H1 (cell line): ENCODE data around the gene SPATA33. TPM values are rescaled to one million over a fixed set of nuclear protein-coding genes. Genes with fewer than 3 reads are reported as not detected.

Source experiments
- CTCF ChIA-PET: fragments of 300-600 bp; sonication (Branson Sonifier 250); formaldehyde crosslinking; loops from one replicate; lab custom pipeline; 2021; ENCODE audit not compliant: partially characterized antibody; lab: Charles Lee
- POLR2A ChIA-PET: fragments of 300-600 bp; sonication (Branson Sonifier 250); formaldehyde crosslinking; loops from one replicate; lab custom pipeline; 2021; ENCODE audit warnings: inconsistent platforms; ENCODE audit not compliant: partially characterized antibody; lab: Charles Lee
- DNase-seq, 2 experiments: peaks; one replicate each; pipeline versions ENCODE4 v3.0.0 to v3.0.0-alpha.2; 2010 to 2022; ENCODE audit warnings: low spot score in 2 of 2, low read depth in 1 of 2, mixed read lengths in 1 of 2
- FAIRE-seq: peaks from 2 replicates; lab custom pipeline; 2011; peaks lifted over from hg19 to GRCh38; lab: Jason Lieb, UNC
- H2AFZ ChIP-seq: 2 replicates; pipeline ENCODE4 v1.8.1; 2012; ENCODE audit warnings: low read length, inconsistent platforms
- H2AK5ac ChIP-seq: 2 replicates; pipeline ENCODE4 v1.6.1; 2013; ENCODE audit warnings: low read depth, low read length
- H2BK120ac ChIP-seq: replicated peaks from 2 replicates; pipeline ENCODE3; 2013; ENCODE audit warnings: low read depth, low read length, inconsistent platforms
- H2BK12ac ChIP-seq: 2 replicates; pipeline ENCODE4 v1.6.1; 2013; ENCODE audit warnings: low read depth, low read length
- H2BK15ac ChIP-seq: 2 replicates; pipeline ENCODE4 v1.6.1; 2013; ENCODE audit warnings: low read length
- H2BK20ac ChIP-seq: 2 replicates; pipeline ENCODE4 v1.6.1; 2013; ENCODE audit warnings: low read length
- H2BK5ac ChIP-seq: 2 replicates; pipeline ENCODE4 v1.6.1; 2013; ENCODE audit warnings: low read depth, low read length
- H3K14ac ChIP-seq: 2 replicates; pipeline ENCODE4 v1.6.1; 2013; ENCODE audit warnings: inconsistent platforms; ENCODE audit not compliant: insufficient read length
- H3K18ac ChIP-seq: 2 replicates; pipeline ENCODE4 v1.6.1; 2013; ENCODE audit warnings: low read length; ENCODE audit errors: extremely low read depth
- H3K23ac ChIP-seq: 2 replicates; pipeline ENCODE4 v1.6.1; 2013; ENCODE audit warnings: inconsistent platforms; ENCODE audit not compliant: insufficient read length
- H3K23me2 ChIP-seq: 2 replicates; pipeline ENCODE4 v1.6.1; 2013; ENCODE audit warnings: low read depth, low read length
- H3K27ac ChIP-seq: 2 replicates; pipeline ENCODE4 v1.6.1; 2011; ENCODE audit warnings: low read depth, low read length, inconsistent platforms
- H3K27me3 ChIP-seq, 4 experiments: replicated peaks in 1 of 4; 1 replicate in 1 of 4; 2 replicates in 3 of 4; pipeline versions ENCODE4 v1.6.1 to v1.8.1; 2011 to 2013; ENCODE audit warnings: low read length in 3 of 4, mild to moderate bottlenecking in 3 of 4, inconsistent platforms in 2 of 4, mixed read lengths in 2 of 4, moderate library complexity in 1 of 4; ENCODE audit not compliant: control insufficient read depth in 3 of 4, insufficient read depth in 3 of 4; ENCODE audit errors: extremely low read depth in 1 of 4
- H3K36me3 ChIP-seq, 4 experiments: 2 replicates each; pipeline versions ENCODE4 v1.6.1 to v1.8.1; 2011 to 2013; ENCODE audit warnings: mild to moderate bottlenecking in 4 of 4, low read length in 3 of 4, moderate library complexity in 2 of 4, control low read depth in 1 of 4, inconsistent platforms in 1 of 4; ENCODE audit not compliant: insufficient read depth in 4 of 4, control insufficient read depth in 2 of 4
- H3K4ac ChIP-seq: replicated peaks from 2 replicates; pipeline ENCODE3; 2013; ENCODE audit warnings: low read length, low read depth, mixed read lengths, inconsistent platforms; ENCODE audit not compliant: insufficient read length
- H3K4me1 ChIP-seq, 4 experiments: replicated peaks in 1 of 4; 1 replicate in 1 of 4; 2 replicates in 3 of 4; pipeline versions ENCODE4 v1.6.1 to v1.8.1; 2011 to 2013; ENCODE audit warnings: low read length in 3 of 4, inconsistent platforms in 2 of 4, mixed read lengths in 1 of 4; ENCODE audit not compliant: insufficient read depth in 4 of 4, control insufficient read depth in 3 of 4
- H3K4me2 ChIP-seq, 2 experiments: 2 replicates each; pipeline versions ENCODE4 v1.6.1 to v1.8.1; 2011 to 2013; ENCODE audit warnings: low read depth in 2 of 2, low read length in 2 of 2, control low read depth in 1 of 2, inconsistent platforms in 1 of 2, mild to moderate bottlenecking in 1 of 2; ENCODE audit not compliant: insufficient read depth in 1 of 2
- H3K4me3 ChIP-seq, 4 experiments: fragments of 200-600, 300-600 bp in 1 of 4; sonication (generic), shearing (Covaris generic), sonication (Bioruptor Twin) in 1 of 4; 2 replicates each; pipeline versions ENCODE4 v1.5.1 to v1.8.1; 2011 to 2016; ENCODE audit warnings: low read length in 4 of 4, low read depth in 3 of 4, control low read depth in 2 of 4, inconsistent platforms in 2 of 4, mild to moderate bottlenecking in 2 of 4, mixed read lengths in 1 of 4, moderate library complexity in 1 of 4; ENCODE audit not compliant: insufficient read depth in 2 of 4; ENCODE audit errors: extremely low read depth in 1 of 4
- H3K56ac ChIP-seq: replicated peaks from 2 replicates; pipeline ENCODE3; 2013; ENCODE audit warnings: low read depth, mild to moderate bottlenecking, mixed read lengths, low read length, inconsistent platforms; ENCODE audit not compliant: insufficient read length
- H3K79me1 ChIP-seq: 2 replicates; pipeline ENCODE4 v1.6.1; 2013; ENCODE audit warnings: low read depth, low read length, control low read depth
- H3K79me2 ChIP-seq, 2 experiments: 2 replicates each; pipeline versions ENCODE4 v1.6.1 to v1.8.1; 2012 to 2013; ENCODE audit warnings: low read length in 2 of 2, mild to moderate bottlenecking in 2 of 2, inconsistent platforms in 1 of 2; ENCODE audit not compliant: insufficient read depth in 2 of 2, control insufficient read depth in 1 of 2
- H3K9ac ChIP-seq, 4 experiments: replicated peaks in 1 of 4; 1 replicate in 1 of 4; 2 replicates in 3 of 4; pipeline versions ENCODE4 v1.6.1 to v1.8.1; 2011 to 2013; ENCODE audit warnings: low read depth in 3 of 4, low read length in 3 of 4, control low read depth in 2 of 4, mild to moderate bottlenecking in 2 of 4, moderate library complexity in 2 of 4, inconsistent platforms in 1 of 4; ENCODE audit errors: extremely low read depth in 1 of 4
- H3K9me3 ChIP-seq, 2 experiments: 2 replicates each; pipeline versions ENCODE4 v1.6.1 to v1.8.1; 2012 to 2013; ENCODE audit warnings: mild to moderate bottlenecking in 2 of 2, moderate library complexity in 2 of 2, control low read depth in 1 of 2, inconsistent platforms in 1 of 2, low read depth in 1 of 2, low read length in 1 of 2, mixed read lengths in 1 of 2; ENCODE audit not compliant: insufficient read depth in 2 of 2
- H4K20me1 ChIP-seq, 2 experiments: replicated peaks in 1 of 2; 2 replicates each; pipeline versions ENCODE3 to v1.8.1; 2011 to 2013; ENCODE audit warnings: inconsistent platforms in 2 of 2, low read length in 2 of 2, mild to moderate bottlenecking in 1 of 2; ENCODE audit not compliant: insufficient read depth in 2 of 2, control insufficient read depth in 1 of 2
- H4K5ac ChIP-seq: 2 replicates; pipeline ENCODE4 v1.6.1; 2013; ENCODE audit warnings: low read length, low read depth, mixed read lengths, inconsistent platforms; ENCODE audit not compliant: insufficient read length
- H4K8ac ChIP-seq: 2 replicates; pipeline ENCODE4 v1.8.0; 2013; ENCODE audit warnings: mild to moderate bottlenecking, moderate library complexity, low read length, inconsistent platforms; ENCODE audit not compliant: insufficient read depth; ENCODE audit errors: extremely low read depth
- H4K91ac ChIP-seq: replicated peaks from 2 replicates; pipeline ENCODE3; 2013; ENCODE audit warnings: low read length, mixed read lengths, inconsistent platforms; ENCODE audit not compliant: insufficient read length
- ASH2L ChIP-seq: fragments of 200-600, 300-600 bp; sonication (generic); IDR thresholded peaks from one replicate; pipeline ENCODE4 v1.7.1; 2017; ENCODE audit warnings: low read length
- CHD1 ChIP-seq: IDR thresholded peaks from 2 replicates; pipeline ENCODE4 v1.6.1; 2012; ENCODE audit warnings: low read depth, low read length, improper control_type of control experiment
- FOSL1 ChIP-seq: IDR thresholded peaks from 2 replicates; pipeline ENCODE4 v1.6.1; 2011; ENCODE audit warnings: mild to moderate bottlenecking, low read depth, low read length, moderate library complexity; ENCODE audit not compliant: insufficient read depth
- GABPA ChIP-seq: IDR thresholded peaks from 2 replicates; pipeline ENCODE4 v1.6.1; 2011; ENCODE audit warnings: mild to moderate bottlenecking, low read length, moderate library complexity, borderline replicate concordance; ENCODE audit not compliant: insufficient read depth
- JUND ChIP-seq: IDR thresholded peaks from 2 replicates; pipeline ENCODE4 v1.6.1; 2011; ENCODE audit warnings: mild to moderate bottlenecking, improper control_type of control experiment, low read length
- KDM4A ChIP-seq: IDR thresholded peaks from one replicate; pipeline ENCODE4 v1.7.1; 2012; ENCODE audit warnings: low read depth, mild to moderate bottlenecking, moderate library complexity, low read length, inconsistent platforms; ENCODE audit not compliant: severe bottlenecking
- TAF1 ChIP-seq: IDR thresholded peaks from 2 replicates; pipeline ENCODE4 v1.6.1; 2011; ENCODE audit warnings: mild to moderate bottlenecking, low read depth, low read length
- ZNF274 ChIP-seq: IDR thresholded peaks from 2 replicates; pipeline ENCODE4 v1.7.0; 2012; ENCODE audit warnings: low read length, borderline replicate concordance; ENCODE audit errors: extremely low read depth
- WGBS, 2 experiments: shearing (Covaris generic) in 1 of 2; methylation state at CpG; one replicate each; pipeline versions ENCODE4 v1.1.6 to v1.1.7; 2013 to 2015; ENCODE audit warnings: low lambda C conversion rate in 2 of 2, mixed read lengths in 2 of 2, inconsistent platforms in 1 of 2, low coverage in 1 of 2, missing lambda C conversion rate in 1 of 2; ENCODE audit not compliant: insufficient replicate concordance in 2 of 2, insufficient coverage in 1 of 2, insufficient read length in 1 of 2; ENCODE audit errors: extremely low coverage in 1 of 2, missing lambda C conversion rate in 1 of 2; 5-methylcytosine and 5-hydroxymethylcytosine counted together
- polyA plus RNA-seq, 7 experiments: library from polyadenylated mRNA; depleted of rRNA in 3 of 7; stranded (reverse) in 5 of 7; unstranded in 2 of 7; fragments of >200 nt in 5 of 7; fragments of 200-250 nt in 2 of 7; gene quantifications; 1 replicate in 5 of 7; 2 replicates in 1 of 7; 4 replicates in 1 of 7; pipeline versions ENCODE4 v1.2.1 to v1.2.3, GENCODE V29; 2011 to 2013; ENCODE audit warnings: missing spikeins in 2 of 7, mixed read lengths in 2 of 7
- total RNA-seq: library from RNA; stranded (reverse); fragmentation: NEBNext Ultra II Directional; extraction: Animal tissue kit (Norgen Biotek cat#: 25700); gene quantifications from 2 replicates; pipeline ENCODE4 v1.2.1, GENCODE V29; 2021
- TF ChIP-seq, protein P1 (sequence below): IDR thresholded peaks from 2 replicates; pipeline ENCODE4 v1.6.1; 2012; ENCODE audit warnings: inconsistent platforms
- TF ChIP-seq, protein P2 (sequence below): IDR thresholded peaks from 2 replicates; pipeline ENCODE4 v1.6.1; 2011; ENCODE audit warnings: low read length, improper control_type of control experiment

SPATA33 gene
- total and polyA plus RNA-seq, 2 of the 8 experiments (the other 6 are each of a cell fraction or from before 2014, with no cell fraction given) = 5.4 to 16.9 TPM

DNA sequence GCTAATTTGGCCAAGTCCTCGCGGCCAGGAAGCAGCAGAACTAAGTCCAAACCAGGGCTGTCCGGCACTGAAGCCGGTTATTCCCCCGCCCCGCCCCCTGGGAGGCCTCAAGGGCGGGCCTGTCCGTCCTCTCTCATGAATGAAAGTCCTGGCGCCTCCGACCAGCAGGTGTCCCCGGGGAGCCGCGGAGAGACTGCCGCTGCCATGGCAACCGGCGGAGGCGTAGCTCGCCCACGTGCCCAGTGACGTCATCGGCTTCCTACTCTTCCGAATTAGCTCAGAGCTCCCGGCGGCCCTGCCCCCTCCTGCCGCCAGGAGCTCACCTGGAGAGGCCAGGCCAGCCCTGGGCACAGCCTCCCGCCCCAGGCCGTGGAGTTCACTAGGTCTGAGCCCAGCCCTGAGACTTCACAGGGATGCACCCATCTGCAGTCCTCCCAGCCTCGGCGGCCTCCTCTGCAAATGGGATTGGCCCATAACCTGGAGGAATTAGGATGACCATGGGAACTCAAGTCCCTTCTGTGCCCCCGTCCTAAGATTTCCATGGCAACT is 42.5 kb downstream of the SPATA33 start:
- POLR2A ChIA-PET = interaction anchor here (0.6 to 5.3 kb wide), 24 partner anchors 8 to 211 kb away, joined by 3 to 59 read pairs (median 3); partner anchors contain the start of genes CDK10, CHMP1A, CPNE7 and FANCA
- peak overlapping the region; percentile 28; the same call in 1 of the 2 replicates for H3K27ac ChIP-seq
- TF ChIP-seq CHD1 (no peak), TAF1 (peak; percentile 67), ZNF274 (no peak), JUND (peak; percentile 99), ASH2L (peak; percentile 46), GABPA (0 out of 2 replicates have a peak, but pooled peaks have one; percentile 25), FOSL1 (no peak), KDM4A (peak; percentile 4)
- TF ChIP-seq, protein P1, sequence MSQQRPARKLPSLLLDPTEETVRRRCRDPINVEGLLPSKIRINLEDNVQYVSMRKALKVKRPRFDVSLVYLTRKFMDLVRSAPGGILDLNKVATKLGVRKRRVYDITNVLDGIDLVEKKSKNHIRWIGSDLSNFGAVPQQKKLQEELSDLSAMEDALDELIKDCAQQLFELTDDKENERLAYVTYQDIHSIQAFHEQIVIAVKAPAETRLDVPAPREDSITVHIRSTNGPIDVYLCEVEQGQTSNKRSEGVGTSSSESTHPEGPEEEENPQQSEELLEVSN = 0 out of 2 replicates have a peak, but pooled peaks have one; percentile 17
- TF ChIP-seq, protein P2, sequence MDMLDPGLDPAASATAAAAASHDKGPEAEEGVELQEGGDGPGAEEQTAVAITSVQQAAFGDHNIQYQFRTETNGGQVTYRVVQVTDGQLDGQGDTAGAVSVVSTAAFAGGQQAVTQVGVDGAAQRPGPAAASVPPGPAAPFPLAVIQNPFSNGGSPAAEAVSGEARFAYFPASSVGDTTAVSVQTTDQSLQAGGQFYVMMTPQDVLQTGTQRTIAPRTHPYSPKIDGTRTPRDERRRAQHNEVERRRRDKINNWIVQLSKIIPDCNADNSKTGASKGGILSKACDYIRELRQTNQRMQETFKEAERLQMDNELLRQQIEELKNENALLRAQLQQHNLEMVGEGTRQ = peak; percentile 97

More for the DNA sequence above, 42.5 kb downstream of the SPATA33 start:
- Histone ChIP-seq H4K5ac (no peak overlapping the region), H3K4me3 (peak overlapping the region; percentile 49 to 78 (median 74)), H3K4me2 (peak overlapping the region; percentile 67 to 96), H4K20me1 (peaks cover 0 to 23% of the 10 kb centered on the region in 2 experiments), H2BK15ac (peak overlapping the region; percentile 88; the same call in 1 of the 2 replicates), H3K14ac (no peak overlapping the region), H2BK12ac (no peak overlapping the region), H3K4me1 (peaks cover 0 to 11% (median 5%) of the 10 kb centered on the region in 4 experiments; a peak in 5 of 7 replicates), H3K79me1 (no peaks in the 10 kb centered on the region), H4K91ac (no peak overlapping the region), H3K23ac (no peak overlapping the region), H3K23me2 (peaks cover 13% of the 10 kb centered on the region; the same call in 1 of the 2 replicates), H3K9ac (peak overlapping the region in 2 of 4 experiments; percentile 65 to 68; a peak in 2 of 7 replicates), H2AK5ac (no peak overlapping the region), H2BK5ac (peak overlapping the region; percentile 60; the same call in 1 of the 2 replicates), H3K18ac (peak overlapping the region; percentile 78), H3K79me2 (no peaks in the 10 kb centered on the region), H3K27me3 (peaks cover 0 to 9% (median 2%) of the 10 kb centered on the region in 4 experiments; a peak in 3 of 7 replicates), H2AFZ (no peak overlapping the region), H3K36me3 (peaks cover 0 to 15% (median under 1%) of the 10 kb centered on the region in 4 experiments; a peak in 3 of 8 replicates), H4K8ac (no peak overlapping the region; the same call in 1 of the 2 replicates), H3K4ac (peak overlapping the region; percentile 65), H2BK120ac (no peak overlapping the region), H3K56ac (no peak overlapping the region), H2BK20ac (no peak overlapping the region), H3K9me3 (no peaks in the 10 kb centered on the region)
- FAIRE-seq (no peak), DNase-seq (peak; percentile 98)
- CTCF ChIA-PET = interaction anchor here (0.7 to 3.7 kb wide), 19 partner anchors 11 to 225 kb away, joined by 3 to 36 read pairs (median 5); partner anchors contain the start of gene CPNE7
- 6% methylated on average over 30 of the region's 30 CpGs; no CpG with 5 or more reads in 1 of the 2 experiments for WGBS, 2 experiments
